K562 (cell line): Measurements from ENCODE around the gene CFAP300. TPM values are rescaled to one million over a fixed set of nuclear protein-coding genes. Genes with fewer than 3 reads are reported as not detected.

Experiments
- EP300 ChIP-seq: IDR thresholded peaks from 2 replicates; pipeline ENCODE4 v1.6.1; 2012; ENCODE audit warnings: low read length, improper control_type of control experiment
- FIP1L1 ChIP-seq: fragments of 200-400 bp; formaldehyde crosslinking; IDR thresholded peaks from 2 replicates; pipeline ENCODE4 v1.6.1; 2018; ENCODE audit warnings: mild to moderate bottlenecking, low read depth, low read length; ENCODE audit not compliant: poor library complexity, severe bottlenecking
- GTF2F1 ChIP-seq: IDR thresholded peaks from 2 replicates; pipeline ENCODE4 v1.6.1; 2011; ENCODE audit warnings: low read depth, low read length, improper control_type of control experiment
- GTF3C2 ChIP-seq: IDR thresholded peaks from 3 replicates; pipeline ENCODE4 v1.6.1; 2011; ENCODE audit warnings: borderline replicate concordance, mild to moderate bottlenecking, moderate library complexity; ENCODE audit not compliant: insufficient read length; ENCODE audit errors: extremely low read depth
- RREB1 ChIP-seq: fragments of 250-450 bp; sonication (Bioruptor Pico); IDR thresholded peaks from 2 replicates; pipeline ENCODE4 v1.4.0; 2020
- ZNF318 ChIP-seq, 2 experiments: fragments of 450-650 bp; IDR thresholded peaks; 2 replicates each; pipeline ENCODE4 v1.6.1; 2016; ENCODE audit warnings: mild to moderate bottlenecking in 2 of 2, borderline replicate concordance in 1 of 2, low read depth in 1 of 2, moderate library complexity in 1 of 2
- polyA plus RNA-seq, 8 experiments: library from polyadenylated mRNA; depleted of rRNA in 4 of 8; stranded (reverse) in 5 of 8; unstranded in 3 of 8; fragments of >200 nt; fragmentation: Nextera tagmentation in 2 of 8; fragmentation: Illumina TruSeq in 1 of 8; extraction: Ambion mirVana in 2 of 8; extraction: Trizol in 1 of 8; gene quantifications; 2 replicates each; pipeline versions ENCODE4 v1.2.1 to v1.2.3, GENCODE V29; 2011 to 2014; ENCODE audit warnings: inconsistent platforms in 1 of 8, missing spikeins in 1 of 8
- total RNA-seq, 7 experiments: library from RNA; depleted of rRNA in 6 of 7; stranded (reverse); fragments of >200 nt in 6 of 7; fragmentation: Illumina TruSeq in 2 of 7; extraction: Trizol in 2 of 7; gene quantifications; 2 replicates each; pipeline versions ENCODE4 v1.2.1 to v1.2.3, GENCODE V29; 2011 to 2021; ENCODE audit warnings: low replicate concordance in 1 of 7

CFAP300 gene
- total and polyA plus RNA-seq, 9 of the 15 experiments (the other 6 are each of a cell fraction or from before 2014, with no cell fraction given) = not detected

GRCh38 chr11:102062106-102062505 is 14.9 kb downstream of the CFAP300 start (continued):
- TF ChIP-seq ZNF318 (IDR thresholded peaks at IDR 0.05; ENCODE audit: borderline replicate concordance in 1 of 2, low read depth in 1 of 2) (no peak), RREB1 (no peak), EP300 (no peak), GTF2F1 (no peak), FIP1L1 (no peak), GTF3C2 (no peak)
